Liver (tissue), 9 donors: Measurements from ENCODE around the gene CPLANE2. TPM values are rescaled to one million over a fixed set of nuclear protein-coding genes. Genes with fewer than 3 reads are reported as not detected.

ENCODE experiments used
- DNase-seq: peaks from one replicate; pipeline ENCODE4 v3.0.0-alpha.2; 2017; ENCODE audit warnings: low spot score
- H3K27ac ChIP-seq, 2 donors: one replicate each; pipeline ENCODE4 v1.7.0; 2013; ENCODE audit warnings: inconsistent platforms in 2 of 2, low read length in 2 of 2, control low read depth in 1 of 2, low read depth in 1 of 2, mild to moderate bottlenecking in 1 of 2
- H3K27me3 ChIP-seq, 4 donors: one replicate each; pipeline versions ENCODE4 v1.6.1 to v1.7.0; 2013; ENCODE audit warnings: low read length in 3 of 4, inconsistent platforms in 1 of 4, mild to moderate bottlenecking in 1 of 4, moderate library complexity in 1 of 4; ENCODE audit not compliant: control insufficient read depth in 4 of 4, insufficient read depth in 4 of 4
- H3K36me3 ChIP-seq, 4 donors: one replicate each; pipeline versions ENCODE4 v1.6.1 to v1.7.0; 2013; ENCODE audit warnings: low read length in 3 of 4, mild to moderate bottlenecking in 3 of 4, low read depth in 1 of 4, moderate library complexity in 1 of 4; ENCODE audit not compliant: control insufficient read depth in 4 of 4, insufficient read depth in 3 of 4
- H3K4me1 ChIP-seq, 4 donors: one replicate each; pipeline versions ENCODE4 v1.6.1 to v1.7.0; 2013; ENCODE audit warnings: low read length in 3 of 4, mild to moderate bottlenecking in 3 of 4, moderate library complexity in 1 of 4; ENCODE audit not compliant: control insufficient read depth in 4 of 4, insufficient read depth in 4 of 4
- H3K4me3 ChIP-seq, 3 donors: one replicate each; pipeline versions ENCODE4 v1.6.1 to v1.7.0; 2013; ENCODE audit warnings: low read length in 3 of 3, control low read depth in 1 of 3, low read depth in 1 of 3, mild to moderate bottlenecking in 1 of 3
- H3K9ac ChIP-seq, 2 donors: one replicate each; pipeline ENCODE4 v1.7.0; 2013; ENCODE audit warnings: low read length in 2 of 2, mild to moderate bottlenecking in 2 of 2, moderate library complexity in 2 of 2, control low read depth in 1 of 2, low read depth in 1 of 2
- H3K9me3 ChIP-seq, 4 donors: one replicate each; pipeline versions ENCODE4 v1.6.1 to v1.7.0; 2013; ENCODE audit warnings: low read length in 3 of 4; ENCODE audit not compliant: control insufficient read depth in 4 of 4
- EGR1 ChIP-seq, 2 donors: IDR thresholded peaks; 2 replicates each; pipeline ENCODE4 v1.6.1; 2016 to 2018; ENCODE audit warnings: antibody characterized with exemption in 2 of 2, low read depth in 2 of 2
- FOXA1 ChIP-seq: IDR thresholded peaks from 2 replicates; pipeline ENCODE4 v1.6.1; 2016; ENCODE audit warnings: antibody characterized with exemption
- FOXA2 ChIP-seq: IDR thresholded peaks from 2 replicates; pipeline ENCODE4 v1.6.1; 2016; ENCODE audit warnings: antibody characterized with exemption
- GABPA ChIP-seq, 2 donors: IDR thresholded peaks in 1 of 2; conservative IDR thresholded peaks in 1 of 2; 2 replicates each; pipeline ENCODE4 v1.6.1; 2016; ENCODE audit warnings: antibody characterized with exemption in 2 of 2, mild to moderate bottlenecking in 1 of 2, moderate library complexity in 1 of 2
- HNF4A ChIP-seq, 2 donors: conservative IDR thresholded peaks; 2 replicates each; pipeline ENCODE4 v1.6.1; 2016; ENCODE audit warnings: antibody characterized with exemption in 2 of 2, mild to moderate bottlenecking in 2 of 2
- HNF4G ChIP-seq: IDR thresholded peaks from 2 replicates; pipeline ENCODE4 v1.6.1; 2016; ENCODE audit warnings: antibody characterized with exemption
- JUND ChIP-seq, 2 donors: IDR thresholded peaks; 2 replicates each; pipeline ENCODE4 v1.6.1; 2016; ENCODE audit warnings: antibody characterized with exemption in 2 of 2
- NR2F2 ChIP-seq: IDR thresholded peaks from 2 replicates; pipeline ENCODE4 v1.6.1; 2016; ENCODE audit warnings: antibody characterized with exemption
- RAD21 ChIP-seq, 2 donors: IDR thresholded peaks; 2 replicates each; pipeline ENCODE4 v1.6.1; 2016; ENCODE audit warnings: antibody characterized with exemption in 2 of 2, mild to moderate bottlenecking in 2 of 2
- RXRA ChIP-seq, 2 donors: IDR thresholded peaks; 2 replicates each; pipeline ENCODE4 v1.6.1; 2017 to 2018; ENCODE audit warnings: antibody characterized with exemption in 2 of 2, mild to moderate bottlenecking in 1 of 2
- SP1 ChIP-seq: IDR thresholded peaks from 2 replicates; pipeline ENCODE4 v1.6.1; 2018; ENCODE audit warnings: antibody characterized with exemption, mild to moderate bottlenecking
- TAF1 ChIP-seq: conservative IDR thresholded peaks from 2 replicates; pipeline ENCODE4 v1.6.1; 2016; ENCODE audit warnings: antibody characterized with exemption, mild to moderate bottlenecking
- YY1 ChIP-seq: IDR thresholded peaks from 2 replicates; pipeline ENCODE4 v1.6.1; 2016; ENCODE audit warnings: antibody characterized with exemption, mild to moderate bottlenecking
- WGBS: extraction: QIAGEN DNeasy Blood & Tissue Kit; methylation state at CpG from one replicate; pipeline ENCODE4 v1.1.7; 2013; 5-methylcytosine and 5-hydroxymethylcytosine counted together
- polyA plus RNA-seq, 2 donors: library from polyadenylated mRNA; stranded (reverse) in 1 of 2; unstranded in 1 of 2; fragments of 200-250 nt in 1 of 2; fragments of >200 nt in 1 of 2; fragmentation: Nextera tagmentation in 1 of 2; extraction: Ambion mirVana in 1 of 2; gene quantifications; one replicate each; pipeline versions ENCODE4 v1.2.1 to v1.2.3, GENCODE V29; 2013 to 2015
- total RNA-seq, 2 donors: library from RNA; depleted of rRNA; stranded (reverse); fragments of >200 nt; gene quantifications; one replicate each; pipeline ENCODE4 v1.2.3, GENCODE V29; 2014
- TF ChIP-seq, protein P1 (sequence below): IDR thresholded peaks from 2 replicates; pipeline ENCODE4 v1.6.1; 2016; ENCODE audit warnings: antibody characterized with exemption
- TF ChIP-seq, protein P2 (sequence below): IDR thresholded peaks from 2 replicates; pipeline ENCODE4 v1.6.1; 2016; ENCODE audit warnings: antibody characterized with exemption
- TF ChIP-seq, protein P3 (sequence below): IDR thresholded peaks from 2 replicates; pipeline ENCODE4 v1.6.1; 2016; ENCODE audit warnings: antibody characterized with exemption
- TF ChIP-seq, protein P4 (sequence below): IDR thresholded peaks from 2 replicates; pipeline ENCODE4 v1.6.1; 2016; ENCODE audit warnings: antibody characterized with exemption, mild to moderate bottlenecking
- TF ChIP-seq, protein P5 (sequence below): fragments of 150-350 bp; IDR thresholded peaks from 2 replicates; pipeline ENCODE4 v1.5.1; 2017; ENCODE audit warnings: improper control_type of control experiment, low read depth, low read length; ENCODE audit not compliant: missing input control
- donor health status: healthy.
- donor health status: healthy.
- donor health status: healthy.
- donor health status: healthy.
- donor health status: healthy.

Gene CPLANE2
- total and polyA plus RNA-seq, 4 donors: 0.96 to 2.7 (median 2.5) TPM

DNA sequence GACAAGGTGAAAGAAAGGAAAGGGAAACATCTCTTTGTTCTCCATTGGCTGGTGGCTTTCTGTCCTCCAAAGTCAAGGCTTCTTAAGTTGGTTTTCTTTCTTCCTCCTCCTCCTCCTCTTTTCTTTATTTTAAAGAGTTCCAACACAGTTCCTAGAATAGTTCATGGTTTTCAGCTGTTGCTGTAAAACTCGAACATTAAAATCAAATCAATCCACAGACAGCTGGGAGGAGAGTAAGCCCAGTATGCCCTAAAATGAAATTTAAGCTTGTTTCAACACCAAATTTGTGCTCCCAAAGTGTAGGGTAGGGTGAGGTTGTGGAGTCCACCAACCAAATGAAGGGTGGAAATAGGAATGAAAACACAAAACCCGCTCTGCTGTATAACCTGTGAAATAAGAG, 10.5 kb upstream of the CPLANE2 start:
- WGBS: 87% methylated on average over 2 of the region's 2 CpGs
- no peak for DNase-seq
- Histone ChIP-seq H3K27me3 (no peaks in the 10 kb centered on the region), H3K4me3 (no peak overlapping the region), H3K27ac (no peak overlapping the region), H3K36me3 (peaks cover 0 to 15% (median 8%) of the 10 kb centered on the region in 4 donors), H3K9ac (no peak overlapping the region), H3K9me3 (no peaks in the 10 kb centered on the region), H3K4me1 (peaks cover 5 to 35% (median 31%) of the 10 kb centered on the region in 4 donors)
- TF ChIP-seq FOXA2 (no peak), HNF4A (conservative IDR thresholded peaks at IDR 0.05) (no peak), SP1 (no peak), FOXA1 (no peak), GABPA (IDR thresholded peaks at IDR 0.05 in 1 of 2, conservative IDR thresholded peaks at IDR 0.05 in 1 of 2) (no peak), JUND (IDR thresholded peaks at IDR 0.05) (no peak), NR2F2 (no peak), RXRA (IDR thresholded peaks at IDR 0.05) (no peak), RAD21 (IDR thresholded peaks at IDR 0.05) (no peak), TAF1 (no peak), YY1 (no peak), HNF4G (no peak), EGR1 (IDR thresholded peaks at IDR 0.05; ENCODE audit: low read depth in 2 of 2) (no peak)
- TF ChIP-seq, protein P1, sequence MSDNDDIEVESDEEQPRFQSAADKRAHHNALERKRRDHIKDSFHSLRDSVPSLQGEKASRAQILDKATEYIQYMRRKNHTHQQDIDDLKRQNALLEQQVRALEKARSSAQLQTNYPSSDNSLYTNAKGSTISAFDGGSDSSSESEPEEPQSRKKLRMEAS: no peak
- TF ChIP-seq, protein P2, sequence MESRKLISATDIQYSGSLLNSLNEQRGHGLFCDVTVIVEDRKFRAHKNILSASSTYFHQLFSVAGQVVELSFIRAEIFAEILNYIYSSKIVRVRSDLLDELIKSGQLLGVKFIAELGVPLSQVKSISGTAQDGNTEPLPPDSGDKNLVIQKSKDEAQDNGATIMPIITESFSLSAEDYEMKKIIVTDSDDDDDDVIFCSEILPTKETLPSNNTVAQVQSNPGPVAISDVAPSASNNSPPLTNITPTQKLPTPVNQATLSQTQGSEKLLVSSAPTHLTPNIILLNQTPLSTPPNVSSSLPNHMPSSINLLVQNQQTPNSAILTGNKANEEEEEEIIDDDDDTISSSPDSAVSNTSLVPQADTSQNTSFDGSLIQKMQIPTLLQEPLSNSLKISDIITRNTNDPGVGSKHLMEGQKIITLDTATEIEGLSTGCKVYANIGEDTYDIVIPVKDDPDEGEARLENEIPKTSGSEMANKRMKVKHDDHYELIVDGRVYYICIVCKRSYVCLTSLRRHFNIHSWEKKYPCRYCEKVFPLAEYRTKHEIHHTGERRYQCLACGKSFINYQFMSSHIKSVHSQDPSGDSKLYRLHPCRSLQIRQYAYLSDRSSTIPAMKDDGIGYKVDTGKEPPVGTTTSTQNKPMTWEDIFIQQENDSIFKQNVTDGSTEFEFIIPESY: no peak
- TF ChIP-seq, protein P3, sequence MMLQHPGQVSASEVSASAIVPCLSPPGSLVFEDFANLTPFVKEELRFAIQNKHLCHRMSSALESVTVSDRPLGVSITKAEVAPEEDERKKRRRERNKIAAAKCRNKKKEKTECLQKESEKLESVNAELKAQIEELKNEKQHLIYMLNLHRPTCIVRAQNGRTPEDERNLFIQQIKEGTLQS: no peak
- TF ChIP-seq, protein P4, sequence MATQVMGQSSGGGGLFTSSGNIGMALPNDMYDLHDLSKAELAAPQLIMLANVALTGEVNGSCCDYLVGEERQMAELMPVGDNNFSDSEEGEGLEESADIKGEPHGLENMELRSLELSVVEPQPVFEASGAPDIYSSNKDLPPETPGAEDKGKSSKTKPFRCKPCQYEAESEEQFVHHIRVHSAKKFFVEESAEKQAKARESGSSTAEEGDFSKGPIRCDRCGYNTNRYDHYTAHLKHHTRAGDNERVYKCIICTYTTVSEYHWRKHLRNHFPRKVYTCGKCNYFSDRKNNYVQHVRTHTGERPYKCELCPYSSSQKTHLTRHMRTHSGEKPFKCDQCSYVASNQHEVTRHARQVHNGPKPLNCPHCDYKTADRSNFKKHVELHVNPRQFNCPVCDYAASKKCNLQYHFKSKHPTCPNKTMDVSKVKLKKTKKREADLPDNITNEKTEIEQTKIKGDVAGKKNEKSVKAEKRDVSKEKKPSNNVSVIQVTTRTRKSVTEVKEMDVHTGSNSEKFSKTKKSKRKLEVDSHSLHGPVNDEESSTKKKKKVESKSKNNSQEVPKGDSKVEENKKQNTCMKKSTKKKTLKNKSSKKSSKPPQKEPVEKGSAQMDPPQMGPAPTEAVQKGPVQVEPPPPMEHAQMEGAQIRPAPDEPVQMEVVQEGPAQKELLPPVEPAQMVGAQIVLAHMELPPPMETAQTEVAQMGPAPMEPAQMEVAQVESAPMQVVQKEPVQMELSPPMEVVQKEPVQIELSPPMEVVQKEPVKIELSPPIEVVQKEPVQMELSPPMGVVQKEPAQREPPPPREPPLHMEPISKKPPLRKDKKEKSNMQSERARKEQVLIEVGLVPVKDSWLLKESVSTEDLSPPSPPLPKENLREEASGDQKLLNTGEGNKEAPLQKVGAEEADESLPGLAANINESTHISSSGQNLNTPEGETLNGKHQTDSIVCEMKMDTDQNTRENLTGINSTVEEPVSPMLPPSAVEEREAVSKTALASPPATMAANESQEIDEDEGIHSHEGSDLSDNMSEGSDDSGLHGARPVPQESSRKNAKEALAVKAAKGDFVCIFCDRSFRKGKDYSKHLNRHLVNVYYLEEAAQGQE: no peak
- TF ChIP-seq, protein P5, sequence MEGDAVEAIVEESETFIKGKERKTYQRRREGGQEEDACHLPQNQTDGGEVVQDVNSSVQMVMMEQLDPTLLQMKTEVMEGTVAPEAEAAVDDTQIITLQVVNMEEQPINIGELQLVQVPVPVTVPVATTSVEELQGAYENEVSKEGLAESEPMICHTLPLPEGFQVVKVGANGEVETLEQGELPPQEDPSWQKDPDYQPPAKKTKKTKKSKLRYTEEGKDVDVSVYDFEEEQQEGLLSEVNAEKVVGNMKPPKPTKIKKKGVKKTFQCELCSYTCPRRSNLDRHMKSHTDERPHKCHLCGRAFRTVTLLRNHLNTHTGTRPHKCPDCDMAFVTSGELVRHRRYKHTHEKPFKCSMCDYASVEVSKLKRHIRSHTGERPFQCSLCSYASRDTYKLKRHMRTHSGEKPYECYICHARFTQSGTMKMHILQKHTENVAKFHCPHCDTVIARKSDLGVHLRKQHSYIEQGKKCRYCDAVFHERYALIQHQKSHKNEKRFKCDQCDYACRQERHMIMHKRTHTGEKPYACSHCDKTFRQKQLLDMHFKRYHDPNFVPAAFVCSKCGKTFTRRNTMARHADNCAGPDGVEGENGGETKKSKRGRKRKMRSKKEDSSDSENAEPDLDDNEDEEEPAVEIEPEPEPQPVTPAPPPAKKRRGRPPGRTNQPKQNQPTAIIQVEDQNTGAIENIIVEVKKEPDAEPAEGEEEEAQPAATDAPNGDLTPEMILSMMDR: no peak
